HCT116 (cell line): ENCODE data around the gene RAPGEF1.

Experiments used
- JUND ChIP-seq: IDR thresholded peaks from 2 replicates; pipeline ENCODE4 v1.6.1; 2012
- POLR2A ChIP-seq: IDR thresholded peaks from 2 replicates; pipeline ENCODE4 v1.7.0; 2011; ENCODE audit warnings: borderline replicate concordance; ENCODE audit not compliant: insufficient read depth, insufficient read length; ENCODE audit errors: extremely low read depth
- TF ChIP-seq, protein P1 (sequence below), 3 experiments: fragments of 200-600 bp in 1 of 3; sonication (generic) in 1 of 3; IDR thresholded peaks in 2 of 3; conservative IDR thresholded peaks in 1 of 3; 2 replicates each; pipeline ENCODE4 v1.5.1; 2012 to 2017; ENCODE audit warnings: low read depth in 2 of 3, low read length in 2 of 3, antibody characterized with exemption in 1 of 3, borderline replicate concordance in 1 of 3, control low read depth in 1 of 3, mild to moderate bottlenecking in 1 of 3, mixed read lengths in 1 of 3, mixed run types in 1 of 3, moderate library complexity in 1 of 3; ENCODE audit not compliant: insufficient read depth in 1 of 3
- TF ChIP-seq, protein P2 (sequence below): IDR thresholded peaks from 2 replicates; pipeline ENCODE4 v1.6.1; 2011; ENCODE audit warnings: mild to moderate bottlenecking, low read length, moderate library complexity; ENCODE audit not compliant: insufficient replicate concordance; ENCODE audit errors: extremely low read depth

DNA sequence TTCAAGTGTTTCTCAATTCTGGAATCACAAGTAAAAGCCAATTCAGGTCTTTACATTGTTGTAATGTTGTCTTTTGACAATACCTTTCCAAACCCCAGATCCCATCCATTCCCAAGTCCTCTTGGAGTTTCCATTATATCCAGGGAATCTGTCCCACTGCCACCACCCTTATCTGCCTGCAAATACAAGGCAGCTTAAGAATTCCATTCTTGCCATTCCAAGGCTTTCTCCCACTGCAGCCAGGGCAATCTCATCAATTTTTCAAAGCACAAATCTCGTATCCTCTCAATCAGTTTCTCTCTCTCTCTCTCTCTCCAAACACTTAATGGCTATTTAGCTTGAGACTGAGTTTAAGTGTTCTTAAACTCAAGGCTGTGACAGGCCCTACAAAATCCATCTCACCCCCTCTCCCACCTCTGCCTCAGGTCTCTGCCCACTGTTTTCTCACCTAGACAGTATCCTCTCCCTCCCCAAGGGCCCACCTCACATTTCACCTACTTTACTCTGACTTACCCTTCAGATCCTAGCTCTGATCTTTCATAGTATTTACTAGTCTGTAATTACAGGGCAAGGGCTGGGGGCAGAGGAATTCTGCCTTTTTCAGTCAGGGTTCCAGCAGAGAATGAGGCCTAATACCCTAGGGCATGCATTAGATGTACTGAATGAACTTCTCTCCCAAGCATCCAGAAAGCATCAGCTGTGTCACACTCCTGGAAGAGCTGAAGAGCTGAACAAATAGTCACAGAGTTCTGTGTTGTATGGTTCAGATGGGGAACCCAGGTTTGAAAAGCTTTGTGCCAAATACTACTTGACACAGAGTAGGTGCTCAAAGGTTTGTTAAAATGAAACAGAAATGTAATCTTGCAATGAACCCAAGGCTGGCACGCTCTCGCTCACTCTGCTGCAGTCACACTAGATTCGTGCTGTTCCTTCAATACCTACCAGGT is 46.0 kb downstream of the RAPGEF1 start:
- TF ChIP-seq, protein P1, sequence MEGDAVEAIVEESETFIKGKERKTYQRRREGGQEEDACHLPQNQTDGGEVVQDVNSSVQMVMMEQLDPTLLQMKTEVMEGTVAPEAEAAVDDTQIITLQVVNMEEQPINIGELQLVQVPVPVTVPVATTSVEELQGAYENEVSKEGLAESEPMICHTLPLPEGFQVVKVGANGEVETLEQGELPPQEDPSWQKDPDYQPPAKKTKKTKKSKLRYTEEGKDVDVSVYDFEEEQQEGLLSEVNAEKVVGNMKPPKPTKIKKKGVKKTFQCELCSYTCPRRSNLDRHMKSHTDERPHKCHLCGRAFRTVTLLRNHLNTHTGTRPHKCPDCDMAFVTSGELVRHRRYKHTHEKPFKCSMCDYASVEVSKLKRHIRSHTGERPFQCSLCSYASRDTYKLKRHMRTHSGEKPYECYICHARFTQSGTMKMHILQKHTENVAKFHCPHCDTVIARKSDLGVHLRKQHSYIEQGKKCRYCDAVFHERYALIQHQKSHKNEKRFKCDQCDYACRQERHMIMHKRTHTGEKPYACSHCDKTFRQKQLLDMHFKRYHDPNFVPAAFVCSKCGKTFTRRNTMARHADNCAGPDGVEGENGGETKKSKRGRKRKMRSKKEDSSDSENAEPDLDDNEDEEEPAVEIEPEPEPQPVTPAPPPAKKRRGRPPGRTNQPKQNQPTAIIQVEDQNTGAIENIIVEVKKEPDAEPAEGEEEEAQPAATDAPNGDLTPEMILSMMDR (IDR thresholded peaks at IDR 0.05 in 2 of 3, conservative IDR thresholded peaks at IDR 0.05 in 1 of 3; ENCODE audit: borderline replicate concordance in 1 of 3, insufficient read depth in 1 of 3, low read depth in 2 of 3, low read length in 2 of 3) = no peak
- no peak for TF ChIP-seq JUND
- TF ChIP-seq, protein P2, sequence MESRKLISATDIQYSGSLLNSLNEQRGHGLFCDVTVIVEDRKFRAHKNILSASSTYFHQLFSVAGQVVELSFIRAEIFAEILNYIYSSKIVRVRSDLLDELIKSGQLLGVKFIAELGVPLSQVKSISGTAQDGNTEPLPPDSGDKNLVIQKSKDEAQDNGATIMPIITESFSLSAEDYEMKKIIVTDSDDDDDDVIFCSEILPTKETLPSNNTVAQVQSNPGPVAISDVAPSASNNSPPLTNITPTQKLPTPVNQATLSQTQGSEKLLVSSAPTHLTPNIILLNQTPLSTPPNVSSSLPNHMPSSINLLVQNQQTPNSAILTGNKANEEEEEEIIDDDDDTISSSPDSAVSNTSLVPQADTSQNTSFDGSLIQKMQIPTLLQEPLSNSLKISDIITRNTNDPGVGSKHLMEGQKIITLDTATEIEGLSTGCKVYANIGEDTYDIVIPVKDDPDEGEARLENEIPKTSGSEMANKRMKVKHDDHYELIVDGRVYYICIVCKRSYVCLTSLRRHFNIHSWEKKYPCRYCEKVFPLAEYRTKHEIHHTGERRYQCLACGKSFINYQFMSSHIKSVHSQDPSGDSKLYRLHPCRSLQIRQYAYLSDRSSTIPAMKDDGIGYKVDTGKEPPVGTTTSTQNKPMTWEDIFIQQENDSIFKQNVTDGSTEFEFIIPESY = no peak
- no peak for TF ChIP-seq POLR2A
